HG03354 (cell line): ENCODE data around the gene DPP9.

Experiments used
- ATAC-seq: cut with Tn5 transposase; IDR thresholded peaks from one replicate; pipeline ENCODE4 v1.9.1; 2021; ENCODE audit warnings: mild to moderate bottlenecking; ENCODE audit not compliant: unreplicated experiment, poor library complexity, severe bottlenecking

DPP9 gene

DNA sequence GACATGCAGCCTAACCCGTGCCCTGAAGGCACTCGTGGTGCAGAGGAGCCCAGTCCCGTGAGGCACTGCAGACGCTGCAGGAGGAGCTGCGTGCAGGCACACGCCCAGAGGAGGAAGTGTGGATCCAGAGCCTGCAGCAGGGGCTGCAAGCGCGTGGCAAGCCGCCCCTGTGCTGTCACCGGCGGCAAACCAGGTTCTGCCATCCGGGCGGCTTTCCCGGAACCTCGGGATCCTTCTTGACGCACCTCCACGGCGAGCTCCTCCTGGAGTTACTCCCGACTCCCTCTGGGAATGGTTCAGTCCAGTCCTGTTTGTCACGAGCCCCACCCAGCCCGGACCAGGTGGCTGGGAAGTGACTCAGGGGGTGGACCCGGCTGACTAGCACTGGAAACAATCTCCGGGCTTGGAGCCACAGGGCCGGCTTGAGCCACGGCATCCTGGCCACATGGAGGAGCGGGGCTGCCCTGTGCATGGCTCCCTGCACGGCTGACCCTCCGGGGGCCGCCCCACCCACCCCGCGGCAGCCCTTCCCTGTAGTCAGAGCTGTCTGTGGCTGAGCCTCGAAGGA, 10.2 kb downstream of the DPP9 start:
- ATAC-seq: no peak

DNA sequence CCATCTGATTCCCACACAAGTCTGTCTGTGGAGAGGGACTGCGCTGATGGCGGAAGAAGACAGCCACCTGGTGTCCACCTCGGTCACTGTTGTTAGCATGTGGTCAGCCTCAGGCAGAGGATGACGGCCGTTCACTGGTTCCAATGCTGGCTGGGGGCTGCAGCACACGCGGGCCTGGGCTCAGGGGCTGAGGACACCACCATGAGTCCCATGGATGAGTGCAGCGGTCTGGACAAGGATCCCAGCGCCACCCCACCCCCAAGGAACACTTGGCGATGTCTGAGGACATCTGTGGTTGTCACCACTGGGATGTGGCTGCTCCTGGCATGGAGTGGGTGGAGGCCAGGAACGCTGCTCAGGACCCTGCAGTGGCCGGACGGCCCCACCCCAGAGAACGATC, 10.9 kb downstream of the DPP9 start:
- ATAC-seq: no peak

DNA sequence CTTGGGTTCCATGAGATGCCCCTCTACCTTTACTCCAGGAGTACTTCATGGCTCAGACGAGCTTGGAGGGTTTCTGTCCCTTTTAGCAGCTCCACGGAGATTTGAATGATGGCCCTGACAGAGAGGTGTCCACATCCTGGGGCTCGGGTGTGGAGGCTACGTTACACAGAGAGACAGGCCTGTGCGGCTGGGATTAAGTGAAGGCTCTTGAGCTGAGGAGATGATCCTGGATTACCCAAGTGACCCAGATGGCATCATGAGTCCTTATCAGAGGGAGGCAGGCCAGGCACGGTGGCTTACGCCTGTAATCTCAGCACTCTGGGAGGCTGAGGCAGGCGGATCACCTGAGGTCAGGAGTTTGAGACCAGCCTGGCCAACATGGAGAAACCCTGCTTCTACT, 12.4 kb downstream of the DPP9 start:
- no peak for ATAC-seq

DNA sequence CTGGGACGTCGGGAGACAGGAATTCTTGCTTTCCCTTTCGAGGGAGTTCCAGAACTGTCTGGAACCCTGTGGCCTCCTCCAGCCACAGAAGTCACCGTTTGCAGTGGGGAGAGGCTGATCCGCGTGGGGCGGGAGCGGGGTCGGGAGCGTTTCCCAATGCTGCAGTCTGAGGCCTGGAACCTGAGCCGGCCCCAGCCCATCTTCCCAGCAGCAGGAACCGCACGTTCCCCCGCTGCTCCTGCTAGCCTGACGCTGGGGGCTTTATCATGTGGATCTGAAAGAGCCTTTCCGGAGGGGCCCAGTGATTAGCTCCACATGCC, 13.4 kb downstream of the DPP9 start:
- no peak for ATAC-seq

DNA sequence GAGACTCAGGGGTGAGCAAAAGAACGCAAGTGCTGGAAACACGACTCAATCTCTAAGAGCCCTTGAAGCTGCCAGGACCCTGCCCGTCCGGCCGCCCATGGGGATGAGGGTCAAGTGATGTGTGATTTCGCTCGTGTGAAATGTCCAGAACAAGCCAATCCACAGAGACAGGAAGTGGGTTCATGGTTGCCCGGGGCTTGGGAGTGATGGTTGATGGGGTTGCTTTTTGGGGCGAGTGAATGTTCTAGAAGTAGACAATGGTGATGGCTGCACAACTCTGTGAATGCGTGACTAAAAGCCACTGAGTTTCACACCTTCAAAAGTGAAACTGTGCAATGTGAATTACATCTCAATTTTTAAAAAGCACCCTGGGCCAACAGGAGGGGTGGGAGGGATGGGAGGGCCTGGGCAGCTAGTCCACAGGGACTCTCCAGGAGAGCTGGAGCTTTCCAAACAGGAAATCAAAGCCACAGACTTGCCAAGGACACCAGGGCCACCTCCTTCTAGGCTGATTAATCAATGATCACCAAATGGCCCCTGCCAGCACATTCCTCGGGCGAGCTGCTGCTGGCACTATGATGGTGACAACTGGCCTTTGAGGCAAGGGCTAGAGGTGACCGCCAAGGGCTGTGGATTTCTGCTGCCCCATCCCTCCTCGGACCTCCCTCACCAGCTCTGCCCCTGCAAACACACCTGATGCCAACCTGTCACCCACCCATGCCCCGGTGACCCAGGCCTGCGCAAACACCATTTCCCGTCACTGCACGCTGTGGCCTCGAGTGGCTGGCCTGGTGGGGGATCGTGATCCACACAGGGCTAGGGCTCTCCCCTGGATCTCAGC, 14.0 kb downstream of the DPP9 start:
- no peak for ATAC-seq

DNA sequence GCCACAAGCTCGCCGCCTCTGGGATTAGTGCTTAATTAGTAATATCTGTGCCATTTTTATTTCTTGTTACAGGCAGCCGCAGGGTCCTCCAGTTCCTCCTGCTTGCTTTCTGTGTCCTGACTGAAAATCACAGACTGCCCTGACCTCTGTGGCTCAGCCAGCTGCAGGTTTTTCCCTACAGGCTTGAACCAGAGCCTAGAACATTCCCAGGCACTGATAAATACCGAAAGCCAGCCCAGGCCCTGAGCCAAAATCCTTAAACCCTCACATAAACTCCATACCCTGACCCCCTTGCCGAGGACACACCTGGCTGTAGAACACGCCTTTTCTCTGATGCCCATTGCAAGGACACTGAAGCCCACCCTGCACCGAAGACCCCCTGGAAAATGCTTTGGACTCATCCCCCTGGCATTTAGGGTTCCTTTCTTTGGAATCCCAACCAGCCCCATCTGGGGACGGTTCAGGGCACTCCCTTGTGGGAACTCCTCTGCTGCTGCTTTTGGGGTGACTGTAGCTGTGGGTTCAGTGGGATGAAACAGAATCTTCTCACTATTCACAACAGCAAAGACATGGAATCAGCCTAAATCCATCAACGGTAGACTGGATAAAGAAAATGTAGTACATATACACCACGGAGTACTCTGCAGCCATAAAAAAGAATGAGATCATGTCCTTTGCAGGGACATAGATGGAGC, 15.5 kb downstream of the DPP9 start:
- ATAC-seq: no peak

DNA sequence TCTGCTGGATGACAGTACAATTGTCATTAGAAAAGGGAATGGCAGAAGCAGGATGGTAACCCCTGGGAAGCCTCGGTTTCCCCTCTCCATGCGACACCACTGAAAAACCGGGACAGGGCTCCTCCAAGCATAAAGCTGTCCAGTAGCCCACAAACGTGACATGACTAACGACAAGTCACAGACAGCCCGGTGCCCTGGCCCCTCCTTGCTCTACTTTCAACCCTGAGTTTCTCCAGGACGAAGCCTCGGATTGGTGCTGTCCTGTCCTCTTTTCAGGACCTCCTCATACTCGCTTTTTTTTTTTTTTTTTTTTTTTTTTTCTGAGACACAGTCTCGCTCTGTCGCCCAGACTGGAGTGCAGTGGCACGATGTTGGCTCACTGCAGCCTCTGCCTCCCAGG, 16.3 kb downstream of the DPP9 start:
- ATAC-seq: no peak

DNA sequence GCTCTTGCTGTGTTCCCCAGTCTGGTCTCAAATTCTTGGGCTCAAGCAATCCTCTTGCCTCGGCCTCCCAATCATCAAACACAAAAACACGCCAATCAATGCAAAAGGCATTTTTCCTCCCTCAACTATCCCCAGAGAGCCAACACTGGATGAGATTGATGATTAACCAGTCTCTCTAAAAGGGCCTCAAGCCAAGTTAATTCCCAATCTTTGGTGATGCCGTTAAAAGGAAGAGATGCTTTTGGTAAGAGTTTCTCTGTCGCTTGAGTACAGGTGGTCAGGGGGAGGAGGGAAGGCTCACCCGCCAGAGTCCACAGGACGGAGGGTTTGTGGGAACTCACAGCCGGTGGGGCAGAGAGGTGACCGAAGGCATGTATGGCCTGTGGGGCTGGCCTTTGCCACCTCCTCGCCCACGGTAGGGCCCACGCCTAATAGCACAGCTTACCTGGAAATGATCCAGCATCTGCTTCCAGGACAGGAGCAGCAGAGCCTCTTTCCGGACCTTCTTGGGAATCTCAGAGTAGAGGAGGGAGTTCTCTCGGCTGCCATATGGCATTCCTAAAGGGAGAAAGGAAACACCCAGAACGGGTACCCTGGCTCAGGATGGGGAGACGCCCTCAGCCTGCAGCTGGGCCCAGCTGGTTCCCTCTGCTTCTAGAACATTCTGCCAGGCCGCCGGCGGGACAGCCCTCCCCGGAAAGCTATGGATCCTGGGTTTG, 18.1 kb downstream of the DPP9 start:
- no peak for ATAC-seq

DNA sequence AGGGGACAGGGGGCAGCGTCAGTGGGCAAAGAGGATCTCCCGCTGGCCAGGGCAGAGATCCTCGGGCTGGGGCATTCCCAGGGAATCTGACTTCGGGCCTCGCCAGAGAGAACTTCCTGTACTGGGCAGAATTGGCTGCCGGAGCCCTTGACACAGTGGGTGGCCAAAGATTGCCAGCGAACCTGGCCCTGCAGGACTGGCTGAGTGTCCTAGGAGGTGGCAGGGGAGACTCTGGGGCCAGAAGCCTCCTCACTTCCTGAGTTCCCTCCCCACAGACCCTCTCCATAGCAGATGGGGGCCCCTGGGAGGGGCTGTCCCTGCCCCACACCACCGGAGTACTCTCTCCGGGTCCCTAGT, 19.3 kb downstream of the DPP9 start:
- ATAC-seq: no peak

DNA sequence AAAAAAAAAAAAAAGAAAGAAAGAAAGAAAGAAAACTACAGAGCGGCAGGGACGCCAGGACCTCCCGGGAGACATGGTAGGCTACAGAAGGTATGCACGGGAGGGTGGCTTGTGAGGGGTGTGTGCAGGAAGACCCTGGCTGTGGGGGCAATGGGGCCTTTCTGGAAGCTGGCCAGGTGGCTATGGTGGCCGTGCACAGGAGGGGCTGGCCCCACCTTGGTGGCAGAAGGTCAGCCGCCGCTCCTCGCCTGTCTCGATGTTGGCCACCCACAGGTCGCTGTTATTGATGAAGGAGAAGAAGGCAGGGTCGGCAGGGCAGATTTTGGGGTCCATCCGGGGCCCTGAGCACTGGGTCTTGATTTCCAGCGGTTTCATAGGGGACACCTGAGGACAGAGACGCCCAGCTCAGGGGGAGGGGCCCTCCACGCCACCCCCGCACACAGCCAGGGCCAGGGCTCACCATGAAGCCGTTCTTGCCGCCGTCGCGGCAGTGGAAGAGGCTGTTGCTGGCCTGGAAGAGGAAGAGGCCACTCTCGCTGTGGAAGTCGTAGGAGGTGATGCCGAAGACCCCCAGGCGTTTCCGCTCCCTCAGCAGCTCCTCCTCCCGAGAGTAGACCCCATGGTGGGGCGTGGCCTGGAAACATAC, 19.8 kb downstream of the DPP9 start:
- no peak for ATAC-seq

DNA sequence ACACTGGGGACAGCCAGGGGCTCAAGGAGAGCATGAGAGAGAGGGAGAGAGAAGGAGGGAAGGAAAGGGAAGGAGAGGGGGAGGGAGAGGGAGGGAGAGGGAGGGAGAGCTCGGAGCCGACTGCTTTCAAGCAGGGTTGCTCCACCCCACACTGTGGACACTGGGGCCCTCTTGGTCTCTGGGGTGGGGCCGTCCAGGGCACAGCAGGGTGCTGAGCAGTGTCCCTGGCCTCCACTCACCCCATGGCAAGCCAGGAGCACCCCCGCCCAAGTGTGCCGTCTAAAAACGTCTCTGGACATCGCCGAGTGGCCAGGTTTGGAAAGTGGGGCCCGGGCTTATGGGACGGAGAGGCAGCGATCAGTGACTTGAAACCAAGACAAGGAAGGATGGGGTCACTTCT, 20.9 kb downstream of the DPP9 start:
- no peak for ATAC-seq

DNA sequence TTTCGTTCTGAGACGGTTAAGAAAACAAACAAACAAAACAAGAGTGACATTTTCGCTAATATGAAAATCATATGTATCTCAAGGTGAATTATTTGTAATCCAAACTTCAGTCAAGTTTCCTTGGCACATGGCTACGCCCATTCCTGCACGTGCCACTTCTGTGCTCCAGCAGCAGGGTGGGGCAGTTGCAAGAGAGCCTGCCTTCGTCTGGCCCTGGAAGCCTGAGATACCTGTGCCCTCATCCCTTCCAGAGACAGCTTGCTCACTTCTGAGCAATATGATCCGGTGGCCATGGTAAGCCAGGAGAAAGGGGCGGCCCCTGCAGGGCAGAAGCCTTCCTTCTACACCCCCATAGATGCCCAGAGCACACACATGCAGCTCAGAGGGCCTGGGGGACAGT, 22.1 kb downstream of the DPP9 start:
- no peak for ATAC-seq

DNA sequence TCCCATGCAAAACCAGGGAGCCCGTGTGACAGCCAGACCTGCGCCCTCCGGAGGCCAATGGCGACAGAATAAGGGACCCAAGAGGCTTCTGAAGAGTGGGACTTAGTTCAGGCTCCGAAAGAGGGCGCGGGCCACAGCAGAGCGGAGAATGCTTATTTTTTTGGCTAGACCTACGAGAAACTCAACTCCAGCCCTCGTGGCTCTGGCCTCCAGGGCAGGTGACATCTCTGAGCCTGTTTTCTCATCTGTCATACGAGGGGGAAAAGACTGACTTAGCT, 23.0 kb downstream of the DPP9 start:
- ATAC-seq: no peak

DNA sequence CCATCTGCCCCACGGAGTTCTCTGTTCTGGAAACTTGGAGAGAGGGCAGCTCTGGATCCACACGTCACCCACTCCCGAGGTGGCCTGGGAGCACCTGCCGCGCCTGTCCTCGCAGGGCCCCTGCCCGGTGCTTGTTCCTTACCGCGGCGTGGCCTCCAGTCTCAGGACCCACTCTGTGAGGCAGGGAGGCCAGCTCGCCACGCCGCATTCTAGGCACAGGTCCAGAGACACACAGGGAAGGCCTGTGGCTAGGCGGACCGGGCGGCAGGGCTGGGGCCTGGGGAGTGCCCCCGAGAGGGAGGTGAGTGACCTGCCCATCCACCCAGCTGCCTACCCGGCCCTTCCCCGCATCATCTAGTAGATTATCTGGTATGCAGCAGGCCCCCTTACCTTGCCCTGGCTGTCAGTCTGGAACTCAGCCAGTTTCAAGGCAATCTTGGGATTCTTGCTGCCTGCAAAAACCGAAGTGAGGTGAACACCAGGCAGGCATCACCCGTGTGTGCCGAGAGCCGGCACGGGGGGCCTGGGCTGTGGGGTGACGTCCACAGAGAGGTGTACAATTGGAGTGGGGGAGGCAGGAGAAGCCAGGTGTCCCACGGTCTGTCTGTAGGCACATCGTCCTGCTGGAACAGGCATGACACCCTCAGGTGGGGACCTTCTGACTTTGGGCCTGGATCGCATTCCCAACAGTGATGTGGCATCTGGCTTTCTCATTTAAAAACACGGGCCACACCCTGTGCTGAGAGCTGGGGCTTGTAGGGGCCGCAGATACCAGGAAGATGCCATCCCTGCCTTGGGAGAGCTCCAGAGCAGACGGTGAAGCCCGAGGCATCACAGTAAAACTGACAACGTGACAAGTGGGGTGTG, 23.6 kb downstream of the DPP9 start:
- ATAC-seq: no peak

DNA sequence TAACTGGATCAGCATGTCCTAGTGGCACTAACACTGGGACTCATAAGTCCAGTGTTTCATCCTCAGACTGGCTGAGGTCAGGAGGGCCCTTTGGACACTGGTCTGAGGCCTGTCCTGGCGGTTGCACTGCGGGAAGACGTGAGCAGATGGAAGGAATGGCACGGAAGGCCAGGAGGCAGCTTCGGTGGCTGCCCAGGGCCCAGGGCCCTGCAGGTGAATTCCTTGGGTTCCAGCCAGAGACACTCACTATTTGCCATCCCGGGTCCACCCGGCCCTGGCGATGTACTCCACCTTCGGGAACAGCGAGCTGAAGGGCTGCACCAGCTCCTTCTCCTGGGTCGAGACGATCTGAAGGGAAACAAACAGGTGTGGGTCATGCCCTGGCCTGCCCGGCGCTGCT, 26.3 kb downstream of the DPP9 start:
- no peak for ATAC-seq

DNA sequence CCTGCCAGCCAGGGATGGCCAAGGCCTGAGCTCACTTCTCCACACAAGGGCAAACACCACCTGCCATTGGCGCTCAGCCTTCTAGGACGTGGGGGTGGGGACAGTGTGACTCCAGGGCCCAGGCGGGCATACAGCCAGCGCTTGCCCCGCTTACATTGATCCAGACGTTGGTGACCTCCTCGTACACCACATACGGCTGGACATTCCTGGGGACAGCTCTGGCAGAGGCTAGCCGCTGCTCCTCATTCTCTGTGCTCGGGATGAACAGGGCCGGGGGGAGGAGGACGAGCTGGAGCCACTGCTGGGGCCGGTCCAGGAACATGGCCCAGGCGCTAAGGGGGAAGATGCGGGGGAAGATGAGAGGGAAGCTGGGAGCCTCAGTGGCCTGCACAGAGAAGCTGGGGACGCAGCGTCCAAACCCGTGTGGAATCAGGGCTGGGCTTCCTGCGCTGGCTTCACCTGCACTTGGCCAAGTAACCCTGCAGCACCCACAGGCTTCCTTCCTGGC, 28.4 kb downstream of the DPP9 start:
- no peak for ATAC-seq

DNA sequence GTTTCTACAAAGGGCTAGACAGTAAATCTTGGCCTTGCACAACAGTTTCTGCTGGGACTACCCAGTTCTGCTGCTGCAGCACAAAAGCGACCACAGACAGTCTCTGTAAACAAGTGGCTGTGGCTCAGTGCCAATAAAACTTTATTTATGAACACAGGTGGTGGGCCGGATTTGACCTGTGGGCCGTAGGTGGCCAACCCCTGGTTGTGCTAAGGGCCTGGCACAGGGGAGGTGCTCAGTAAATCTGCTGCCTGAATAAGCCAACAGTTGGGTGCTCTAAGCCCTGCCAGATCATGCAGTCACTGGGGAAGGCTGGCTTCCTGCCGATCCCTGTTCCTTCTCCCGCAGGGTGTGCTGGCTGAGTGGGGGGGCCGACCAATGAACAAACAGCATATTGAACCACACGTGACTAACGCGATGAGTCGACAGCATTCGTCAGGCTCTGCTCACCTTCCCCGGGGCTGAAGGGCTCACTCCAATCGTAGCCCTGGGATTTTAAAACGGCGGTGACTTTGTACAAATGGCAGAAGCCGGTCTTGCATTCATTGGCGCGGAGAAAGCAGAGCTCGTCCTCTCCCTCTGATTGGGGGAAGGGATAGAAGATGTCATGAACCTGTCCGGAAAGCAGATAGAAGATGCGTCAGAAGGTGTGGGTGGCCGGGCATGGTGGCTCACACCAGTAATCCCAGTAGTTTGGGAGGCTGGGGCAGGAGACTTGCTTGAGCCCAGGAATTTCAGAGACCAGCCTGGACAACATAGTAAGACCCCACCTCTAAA, 29.2 kb downstream of the DPP9 start:
- no peak for ATAC-seq

DNA sequence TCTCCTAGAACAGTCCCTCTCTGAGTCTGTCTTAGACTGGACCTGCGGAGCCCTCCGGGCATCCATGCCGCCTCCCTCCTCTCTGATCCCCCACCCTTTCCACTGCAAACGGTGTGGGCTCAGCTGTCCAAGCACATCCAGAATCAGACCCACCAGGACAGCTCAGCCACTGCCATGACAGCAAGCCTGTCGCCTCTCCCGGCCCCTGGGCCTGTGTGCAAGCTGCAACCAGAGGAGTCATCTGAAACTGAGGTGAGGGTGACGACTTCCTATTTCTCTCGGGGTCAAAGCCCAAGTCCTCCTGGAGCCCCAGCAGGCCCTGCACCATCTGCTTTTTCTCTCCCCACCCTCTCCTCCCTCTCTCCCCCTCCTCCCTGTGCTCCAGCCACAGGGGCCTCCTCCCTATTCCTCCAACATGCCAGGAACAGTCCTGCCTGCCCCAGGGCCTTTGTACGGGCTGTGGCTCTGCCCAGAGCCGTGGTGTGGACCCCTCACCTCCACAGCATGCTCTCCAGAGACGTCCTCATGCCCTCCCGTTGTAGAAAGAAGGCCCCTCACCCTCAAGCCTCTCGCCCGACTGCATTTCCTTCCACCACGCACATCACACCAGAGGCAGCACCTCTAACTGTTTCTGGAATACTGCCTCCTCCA, 30.0 kb downstream of the DPP9 start:
- ATAC-seq: no peak
